Stimulated activated CD4-positive, alpha-beta T cell treated with anti-CD3 and anti-CD28 coated beads, TNF-alpha, amount 100 ng/mL, for 4 hours (primary cell): Measurements from ENCODE around the gene ITPKB.

Source experiments
- DNase-seq, 3 experiments: peaks; one replicate each; pipeline ENCODE4 v3.0.0-alpha.2; 2020; ENCODE audit warnings: low read depth in 3 of 3

Gene ITPKB

DNA sequence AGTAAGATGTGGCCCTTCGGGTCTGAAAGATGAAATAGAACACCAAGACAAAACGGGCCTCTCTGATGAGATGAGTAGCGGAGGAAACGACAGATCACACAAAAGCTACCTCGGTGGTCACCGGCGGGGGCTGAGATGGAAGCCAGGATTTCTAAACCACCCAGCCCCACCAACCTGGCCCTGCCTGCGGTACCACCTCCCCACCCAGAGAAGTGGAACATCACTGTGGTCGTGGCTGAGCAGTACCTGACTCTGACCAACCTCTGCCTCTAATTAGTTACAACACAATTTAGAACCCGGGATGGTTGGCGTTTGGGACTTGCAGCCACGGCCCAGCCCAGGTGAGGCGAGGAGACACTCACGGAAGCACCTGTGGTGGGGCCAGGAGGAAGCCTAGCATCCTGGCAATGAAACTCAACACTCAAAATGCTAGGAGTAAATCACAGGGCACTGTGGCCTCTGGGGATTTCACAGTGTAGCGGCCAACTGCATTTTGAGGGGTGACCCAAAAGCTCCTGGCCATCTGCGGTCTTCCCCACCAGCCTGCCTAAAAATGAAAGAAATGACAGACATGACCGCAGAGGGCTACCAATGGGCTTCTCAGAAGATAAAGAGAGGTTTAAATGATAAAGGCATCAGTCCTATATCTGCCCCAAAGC lies 73.4 kb downstream of the ITPKB start:
- no peak for DNase-seq

DNA sequence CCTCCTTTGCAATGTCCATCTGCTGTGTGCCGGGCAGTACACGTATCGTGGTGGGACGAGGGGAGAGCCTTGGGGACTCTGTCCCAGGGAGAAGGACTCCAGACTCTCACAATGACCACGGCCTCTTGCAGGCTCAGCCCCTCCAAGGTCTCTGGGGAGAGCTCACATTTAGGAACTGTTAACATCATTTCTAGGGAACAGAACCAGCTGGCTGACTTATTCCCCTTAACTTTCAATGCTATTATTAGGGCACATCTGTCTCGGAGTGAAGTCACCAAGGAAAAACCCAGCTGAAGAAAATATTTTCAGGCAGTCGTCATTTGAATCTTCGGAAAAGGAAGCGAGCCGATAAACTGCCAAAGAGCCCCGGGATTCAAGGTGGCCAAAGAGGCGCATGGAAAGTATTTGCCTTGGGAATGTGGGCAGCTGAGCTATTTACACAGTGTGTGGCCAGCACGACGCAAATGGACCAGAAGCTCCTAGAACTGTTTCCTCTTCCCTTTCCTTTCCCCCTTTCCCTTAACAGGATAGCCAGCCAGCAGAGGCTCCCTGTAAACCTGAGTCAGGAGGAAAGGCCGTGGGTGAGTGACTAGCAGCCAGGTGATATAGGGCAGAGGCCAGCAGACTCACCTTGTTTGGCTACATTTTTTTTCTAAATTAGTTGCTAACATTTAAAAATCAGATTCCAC lies 74.5 kb downstream of the ITPKB start:
- no peak for DNase-seq

GRCh38 chr1:226663327-226663704 lies 75.8 kb downstream of the ITPKB start:
- DNase-seq = no peak

DNA sequence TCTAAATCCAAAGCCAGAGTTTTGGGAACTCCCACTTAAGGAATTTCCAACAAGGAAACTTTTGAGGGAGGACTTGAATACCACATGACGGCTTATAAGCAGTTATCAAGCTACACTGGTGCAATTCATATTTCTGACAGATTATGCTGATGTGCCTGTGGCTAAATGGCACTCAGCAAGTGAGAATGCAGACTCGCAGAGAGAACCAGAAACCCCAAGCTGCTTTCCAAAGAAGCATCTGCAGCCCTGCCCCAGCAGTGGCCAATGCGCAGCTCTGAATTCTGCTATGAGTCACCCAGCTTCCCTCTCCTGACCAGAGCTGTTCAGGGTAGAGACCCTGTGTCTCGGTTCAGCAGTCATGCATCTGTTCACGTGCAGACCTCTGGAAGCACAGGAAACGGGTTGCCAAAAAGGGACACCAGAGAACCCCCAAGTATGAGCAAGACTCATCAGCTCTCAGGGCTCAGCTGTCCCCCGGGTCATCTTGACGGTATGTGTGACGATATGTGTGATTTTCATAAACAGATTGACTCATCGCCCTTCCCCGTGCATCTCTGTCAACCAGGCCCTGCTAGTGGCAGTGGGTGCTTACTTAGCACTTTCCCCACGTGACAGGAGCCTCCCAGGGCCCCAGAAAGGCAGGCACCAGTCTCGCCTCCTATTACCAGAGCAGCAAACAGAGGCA lies 76.3 kb downstream of the ITPKB start:
- DNase-seq = peak; percentile 40 to 77 (median 72)

DNA sequence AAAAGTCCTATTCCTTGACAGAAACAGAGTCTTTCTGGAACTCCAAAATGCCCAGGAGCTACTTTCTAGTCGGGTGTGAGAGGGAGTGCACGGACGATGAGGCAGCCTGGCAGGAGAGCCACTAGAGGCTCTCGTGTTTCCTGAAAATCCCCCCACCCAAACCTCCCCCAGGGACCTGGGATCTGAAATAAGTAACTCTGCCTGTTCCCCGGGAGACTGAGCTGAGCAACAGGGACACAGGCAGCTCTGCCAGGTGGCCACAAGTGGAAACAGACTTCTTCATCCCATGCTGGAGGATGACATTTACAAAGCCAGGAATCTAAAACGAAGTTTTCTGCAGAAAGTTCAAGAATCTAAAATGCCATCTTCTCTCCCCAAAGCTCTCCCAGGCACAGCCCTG lies 77.1 kb downstream of the ITPKB start:
- no peak for DNase-seq

DNA sequence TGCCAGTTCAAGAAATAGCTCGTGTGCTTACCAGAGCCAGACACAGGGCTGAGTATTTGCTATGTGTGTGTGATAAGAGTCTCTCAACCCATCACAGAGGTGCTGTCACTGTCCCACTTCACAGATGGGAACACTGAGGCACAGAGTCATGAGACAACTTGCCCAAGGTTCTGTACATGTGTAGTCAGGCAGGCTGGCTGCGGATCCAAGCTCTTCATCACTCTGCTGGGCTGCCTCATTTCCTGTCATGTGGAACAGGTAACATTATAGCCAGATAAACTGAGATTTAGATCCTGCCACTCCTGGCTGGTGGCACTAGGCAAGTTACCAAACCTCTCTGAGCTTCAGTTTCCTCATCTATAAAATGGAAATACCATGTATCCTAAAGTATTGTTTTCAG lies 77.8 kb downstream of the ITPKB start:
- DNase-seq = no peak

GRCh38 chr1:226660410-226661182 lies 78.5 kb downstream of the ITPKB start:
- no peak for DNase-seq

GRCh38 chr1:226659641-226660040 lies 79.4 kb downstream of the ITPKB start:
- no peak for DNase-seq

DNA sequence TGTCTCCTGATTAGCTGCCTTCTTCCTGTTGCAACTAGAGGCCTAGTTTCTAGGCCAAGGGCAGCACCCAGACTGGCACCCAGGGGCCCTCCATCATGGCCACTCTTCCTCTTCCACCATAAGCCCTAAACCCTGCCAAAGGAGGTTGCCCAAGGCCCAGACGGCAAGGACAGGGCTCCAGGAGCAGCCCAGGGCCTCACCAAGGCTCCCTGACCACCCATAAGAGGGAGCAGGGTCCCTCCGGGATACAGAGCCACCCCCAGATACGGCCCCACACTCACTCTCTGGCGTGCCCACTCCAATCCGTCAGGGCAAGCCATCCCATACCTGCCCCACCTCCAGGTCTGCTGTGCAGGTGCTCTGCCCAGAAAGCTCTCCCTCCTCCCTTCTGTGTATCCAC lies 79.9 kb downstream of the ITPKB start:
- DNase-seq = no peak

DNA sequence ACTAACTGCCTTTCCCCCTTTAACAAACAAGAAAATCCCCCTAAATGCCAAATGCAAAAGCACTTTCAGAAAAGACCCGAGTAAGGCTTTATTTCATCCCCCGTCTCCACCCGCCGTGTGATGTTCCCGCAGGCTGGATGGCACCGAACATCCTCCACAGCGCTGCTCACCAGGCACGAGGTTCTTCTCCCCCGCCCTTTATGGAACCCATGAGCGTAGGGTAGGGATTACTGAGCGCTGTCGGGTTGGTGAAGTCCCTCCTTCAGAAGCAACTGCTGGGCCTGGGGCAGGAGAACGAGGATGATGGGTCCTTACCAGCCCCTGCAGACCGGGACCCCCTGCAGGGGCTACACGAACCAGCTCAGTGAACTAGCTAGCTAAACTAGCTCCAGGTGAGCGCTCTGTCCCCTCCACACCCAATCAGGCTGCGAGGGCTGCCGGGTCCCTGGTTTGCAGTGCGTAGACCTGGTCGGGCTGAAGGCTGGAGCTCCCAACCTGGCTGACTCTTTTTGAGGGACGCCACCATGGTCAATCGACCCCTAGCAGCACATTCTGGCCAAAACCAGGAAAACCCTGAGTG lies 80.4 kb downstream of the ITPKB start:
- DNase-seq = no peak

GRCh38 chr1:226657895-226658545 lies 81.1 kb downstream of the ITPKB start:
- no peak for DNase-seq

DNA sequence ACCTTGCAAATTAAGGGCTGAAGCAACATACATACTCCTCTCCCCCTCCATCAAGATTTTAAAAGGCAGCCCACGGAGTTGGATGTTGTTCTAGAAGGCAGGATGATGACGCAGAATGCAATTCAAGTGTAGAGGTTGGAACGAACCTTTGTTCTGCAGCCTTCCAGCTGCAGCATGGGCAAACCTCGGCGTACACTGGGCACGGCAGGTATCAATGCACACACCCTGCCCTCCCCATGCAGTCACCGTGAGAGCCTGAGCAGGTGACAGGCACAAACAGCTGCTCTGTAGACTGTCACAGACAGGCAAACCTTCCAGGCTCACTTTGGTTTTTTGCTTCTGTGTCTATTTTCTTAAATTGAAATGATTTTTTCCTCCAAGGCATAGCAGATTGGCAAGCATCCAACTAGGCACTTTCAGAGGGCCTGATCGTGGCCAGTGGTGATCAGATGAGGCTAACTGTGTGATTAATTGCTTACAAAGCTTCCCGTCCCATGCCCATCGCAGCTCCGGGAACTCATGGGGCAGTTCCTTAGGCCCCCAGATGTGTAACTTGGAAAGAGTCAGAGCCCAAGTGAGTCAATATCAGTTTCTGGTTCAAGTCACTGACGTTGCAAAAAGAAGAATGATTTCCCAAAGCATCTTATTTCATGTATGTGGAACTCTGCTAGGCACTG lies 82.3 kb downstream of the ITPKB start:
- no peak for DNase-seq

DNA sequence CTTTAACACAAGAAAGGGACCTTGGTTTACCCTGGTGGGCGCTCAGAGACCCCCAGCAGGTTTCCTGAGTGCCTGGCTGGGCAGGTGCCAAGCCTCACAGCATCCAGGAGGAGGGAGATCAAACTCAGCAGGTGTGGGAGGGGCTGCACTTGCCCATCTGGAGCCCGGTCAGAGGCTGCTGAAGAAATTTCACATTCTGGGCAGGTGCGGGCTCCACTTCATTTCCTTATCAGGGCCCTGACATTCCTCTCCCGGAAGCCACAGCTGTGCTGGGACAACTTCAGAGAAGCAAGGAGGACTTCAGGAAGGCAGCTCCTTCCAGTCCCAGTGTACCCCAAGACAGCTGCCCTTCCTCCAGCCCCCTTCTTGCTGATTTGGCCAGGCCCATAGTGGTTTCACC lies 82.9 kb downstream of the ITPKB start:
- no peak for DNase-seq

DNA sequence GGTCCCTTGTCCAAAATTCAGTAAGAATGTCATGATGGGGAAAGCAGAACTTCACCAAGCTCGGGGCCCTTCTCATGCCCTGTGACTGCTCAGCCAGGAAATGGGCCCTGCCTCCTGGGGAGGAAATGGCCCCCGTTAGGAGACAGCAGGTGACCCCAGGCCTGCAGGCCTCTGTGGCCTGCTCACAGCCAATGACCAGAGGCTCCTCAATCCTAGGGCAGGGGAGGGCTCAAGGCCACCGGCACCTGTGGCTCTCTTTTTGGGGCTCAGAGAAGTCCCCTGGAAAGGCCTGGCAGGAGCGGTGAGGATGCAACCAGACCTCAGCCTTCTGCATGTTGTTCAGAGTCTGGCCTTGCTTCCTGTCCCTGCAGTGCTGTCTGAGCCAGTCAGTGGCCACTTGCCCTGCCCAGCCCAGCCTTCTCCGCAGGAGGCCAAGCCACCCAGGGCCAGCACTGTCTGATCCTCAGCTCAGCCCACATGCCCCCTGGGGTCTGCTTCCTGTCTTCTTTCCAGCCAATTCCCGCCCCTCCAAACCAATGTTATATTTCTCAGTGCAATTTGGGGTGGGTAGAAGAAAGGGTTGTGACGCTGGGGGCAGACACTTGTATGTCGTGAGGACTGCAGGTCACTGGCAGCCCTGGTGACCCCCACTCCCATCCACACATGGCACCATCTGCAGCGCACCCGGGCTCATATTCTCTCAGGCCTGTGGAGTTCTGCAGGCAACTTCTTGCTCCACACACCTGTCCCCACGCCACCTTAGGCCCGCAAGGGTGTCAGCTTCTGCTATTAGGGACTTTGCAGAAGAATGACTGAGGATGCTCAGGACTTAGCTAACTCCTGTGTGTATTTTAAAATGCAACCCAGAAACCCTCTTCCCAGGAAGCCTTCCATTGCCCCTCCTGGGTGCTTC lies 83.6 kb downstream of the ITPKB start:
- no peak for DNase-seq

GRCh38 chr1:226654668-226655055 lies 84.4 kb downstream of the ITPKB start:
- no peak for DNase-seq

GRCh38 chr1:226654046-226654667 lies 84.9 kb downstream of the ITPKB start:
- no peak for DNase-seq

GRCh38 chr1:226653311-226653921 lies 85.7 kb downstream of the ITPKB start:
- DNase-seq = no peak

DNA sequence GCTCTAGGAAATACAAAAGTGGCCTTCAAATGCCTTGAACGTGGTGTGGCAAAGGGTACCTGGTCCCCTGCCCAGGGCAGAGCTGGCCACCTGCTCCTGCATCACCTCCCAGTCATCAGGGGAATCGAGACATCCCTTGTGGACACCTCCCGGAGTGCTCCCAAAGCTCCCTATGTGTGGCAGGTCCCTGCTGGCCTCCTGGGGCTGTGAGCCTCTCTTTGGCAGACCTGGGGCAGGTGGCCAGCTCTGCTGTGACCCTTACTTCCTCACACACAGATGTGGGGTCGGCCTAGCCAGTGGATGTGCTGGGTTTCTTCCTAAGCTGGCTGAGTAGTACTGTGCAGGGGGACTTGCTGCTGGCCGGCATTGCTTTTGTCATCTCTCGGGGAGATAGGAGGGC lies 86.5 kb downstream of the ITPKB start:
- no peak for DNase-seq

- DNase-seq = no peak
These were observed 87.4 kb downstream of the ITPKB start for GRCh38 chr1:226651732-226652105.
